GM12892 (cell line): ENCODE measurements around the gene PLSCR2.
"Not testable (repeated sequence)": the region's sequence is repeated elsewhere in the genome, so short reads cannot be mapped to it uniquely, and the experiment has no call there.

Experiments used
- DNase-seq: peaks from one replicate; pipeline ENCODE4 v3.0.0; 2011; ENCODE audit not compliant: insufficient read length
- FAIRE-seq: peaks from 2 replicates; lab custom pipeline; 2011; peaks lifted over from hg19 to GRCh38; lab: Jason Lieb, UNC
- POLR2A ChIP-seq: IDR thresholded peaks from 2 replicates; pipeline ENCODE4 v1.6.1; 2011; ENCODE audit warnings: low read depth, low read length, control low read depth
- POLR2AphosphoS5 ChIP-seq: IDR thresholded peaks from 2 replicates; pipeline ENCODE4 v1.6.1; 2011; ENCODE audit warnings: low read depth, low read length, control low read depth
- TAF1 ChIP-seq: IDR thresholded peaks from 2 replicates; pipeline ENCODE4 v1.6.1; 2011; ENCODE audit warnings: low read depth, mild to moderate bottlenecking, control low read depth, low read length, borderline replicate concordance

Gene PLSCR2

DNA sequence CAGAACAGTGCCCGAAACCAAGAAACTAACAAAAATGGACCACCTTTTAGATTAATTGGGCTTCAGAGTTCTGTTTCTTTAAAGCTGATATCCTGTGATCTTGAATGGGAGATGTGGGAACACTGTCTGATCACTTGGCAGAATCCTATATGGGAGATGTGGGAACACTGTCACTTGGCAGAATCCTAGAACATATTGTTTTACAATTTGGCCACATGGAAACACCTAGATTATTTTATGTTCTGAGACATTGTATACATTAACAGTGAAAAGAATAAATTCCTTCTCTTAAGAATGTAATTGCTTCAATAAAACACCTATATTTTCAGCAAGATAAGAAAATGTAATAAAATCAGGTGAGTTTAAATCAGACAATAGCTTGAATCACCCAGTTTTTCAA is 30.3 kb upstream of the PLSCR2 start:
- FAIRE-seq (no peak), DNase-seq (no peak)
- TF ChIP-seq TAF1 (no peak), POLR2A (no peak), POLR2AphosphoS5 (no peak)

DNA sequence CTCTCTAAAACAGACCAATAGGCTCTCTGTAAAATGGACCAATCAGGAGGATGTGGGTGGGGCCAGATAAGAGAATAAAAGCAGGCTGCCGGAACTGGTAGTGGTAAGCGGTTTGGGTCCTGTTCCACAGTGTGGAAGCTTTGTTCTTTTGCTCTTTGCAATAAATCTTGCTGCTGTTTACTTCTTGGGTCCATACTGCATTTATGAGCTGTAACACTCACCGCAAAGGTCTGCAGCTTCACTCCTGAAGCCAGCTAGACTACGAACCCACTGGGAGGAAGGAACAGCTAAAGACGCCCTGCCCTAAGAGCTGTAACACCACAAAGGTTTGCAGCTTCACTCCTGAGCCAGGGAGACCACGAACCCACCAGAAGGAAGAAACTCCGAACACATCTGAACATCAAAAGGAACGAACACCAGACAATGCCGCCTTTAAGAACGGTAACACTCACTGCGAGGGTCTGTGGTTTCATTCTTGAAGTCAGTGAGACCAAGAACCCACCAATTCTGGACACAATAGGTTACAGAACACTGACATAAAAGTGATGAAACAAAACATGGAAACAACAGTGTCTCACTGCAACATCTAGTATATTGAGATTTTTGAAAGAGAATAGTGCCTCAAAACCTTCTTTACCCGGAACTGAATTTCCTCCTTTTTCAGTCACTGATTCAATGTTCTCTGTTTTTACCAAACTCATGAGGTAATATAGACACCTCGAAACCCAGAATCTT is 28.8 kb upstream of the PLSCR2 start:
- no peak for FAIRE-seq
- TF ChIP-seq TAF1 = no peak
- no peak for TF ChIP-seq POLR2AphosphoS5
- TF ChIP-seq POLR2A = no peak
- DNase-seq = no peak

- not testable (repeated sequence) for DNase-seq, FAIRE-seq
These were observed 27.9 kb upstream of the PLSCR2 start for GRCh38 chr3:146497145-146497843.

- FAIRE-seq = no peak
- no peak for DNase-seq
- no peak for TF ChIP-seq POLR2AphosphoS5
- no peak for TF ChIP-seq TAF1
- TF ChIP-seq POLR2A = no peak
These were observed 27.4 kb upstream of the PLSCR2 start for GRCh38 chr3:146496726-146497125.

DNA sequence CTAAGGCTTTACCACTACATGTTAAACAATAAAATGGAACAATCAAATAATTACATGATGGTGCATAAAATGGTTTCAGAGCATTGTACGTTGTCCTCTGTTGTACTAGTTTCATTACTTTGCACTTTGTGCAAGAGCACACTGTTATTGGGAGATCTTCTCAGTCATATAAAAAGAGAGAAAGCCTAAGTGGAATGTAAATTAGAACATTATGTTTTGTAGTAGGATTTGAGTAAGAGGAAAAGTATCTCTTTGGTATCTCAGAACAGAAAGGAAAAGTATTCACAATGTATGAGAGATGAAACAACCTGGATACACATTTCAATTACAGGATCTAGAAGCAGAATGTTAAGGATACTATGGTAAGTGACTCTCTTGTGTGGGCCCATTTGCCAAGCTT is 26.9 kb upstream of the PLSCR2 start:
- TF ChIP-seq TAF1 (no peak), POLR2A (no peak), POLR2AphosphoS5 (no peak)
- DNase-seq (no peak), FAIRE-seq (no peak)

DNA sequence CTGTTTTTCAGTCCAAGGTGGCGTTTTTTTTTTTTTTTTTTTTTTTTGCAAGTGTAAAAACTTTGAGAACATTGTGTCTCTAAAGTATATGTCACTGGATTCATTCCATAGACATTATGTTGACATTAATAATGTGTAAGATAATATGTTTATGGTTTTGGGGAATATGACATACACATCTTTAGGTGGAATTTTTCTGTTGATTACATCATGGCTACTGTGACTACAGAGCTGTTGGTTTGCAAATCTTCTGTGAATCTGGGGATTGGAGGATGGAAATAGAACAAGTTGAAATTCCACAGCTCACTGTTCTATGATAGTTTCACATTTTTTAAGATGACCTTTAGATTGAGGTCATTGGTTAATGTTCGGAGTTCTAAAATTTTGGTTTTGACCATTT is 24.4 kb upstream of the PLSCR2 start:
- DNase-seq = no peak
- FAIRE-seq = no peak
- no peak for TF ChIP-seq TAF1
- no peak for TF ChIP-seq POLR2A
- no peak for TF ChIP-seq POLR2AphosphoS5

- no peak for FAIRE-seq
- DNase-seq = no peak
- TF ChIP-seq POLR2A (no peak), POLR2AphosphoS5 (no peak), TAF1 (no peak)
These were observed 23.9 kb upstream of the PLSCR2 start for GRCh38 chr3:146493221-146493620.

GRCh38 chr3:146491303-146491702 is 21.9 kb upstream of the PLSCR2 start:
- DNase-seq = no peak
- no peak for FAIRE-seq
- no peak for TF ChIP-seq POLR2AphosphoS5

DNA sequence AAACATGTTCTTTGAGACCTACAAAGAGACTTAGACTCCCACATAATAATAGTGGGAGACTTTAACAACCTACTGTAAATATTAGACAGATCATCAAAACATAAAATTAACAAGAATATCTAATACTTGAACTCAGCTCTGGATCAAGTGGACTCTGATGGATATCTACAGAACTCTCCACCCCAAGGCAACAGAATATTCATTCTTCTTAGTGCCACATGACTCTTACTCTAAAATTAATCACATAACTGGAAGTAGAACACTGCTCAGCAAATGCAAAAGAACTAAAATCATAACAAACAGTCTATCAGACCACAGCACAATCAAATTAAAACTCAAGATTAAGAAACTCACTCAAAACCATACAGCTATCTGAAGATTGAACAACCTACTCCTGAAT is 15.9 kb upstream of the PLSCR2 start:
- no peak for FAIRE-seq
- DNase-seq = no peak
- TF ChIP-seq POLR2A (no peak), POLR2AphosphoS5 (no peak), TAF1 (no peak)

GRCh38 chr3:146476094-146476740 is 6.9 kb upstream of the PLSCR2 start:
- TF ChIP-seq TAF1 (no peak), POLR2A (no peak), POLR2AphosphoS5 (no peak)
- DNase-seq (no peak), FAIRE-seq (no peak)

DNA sequence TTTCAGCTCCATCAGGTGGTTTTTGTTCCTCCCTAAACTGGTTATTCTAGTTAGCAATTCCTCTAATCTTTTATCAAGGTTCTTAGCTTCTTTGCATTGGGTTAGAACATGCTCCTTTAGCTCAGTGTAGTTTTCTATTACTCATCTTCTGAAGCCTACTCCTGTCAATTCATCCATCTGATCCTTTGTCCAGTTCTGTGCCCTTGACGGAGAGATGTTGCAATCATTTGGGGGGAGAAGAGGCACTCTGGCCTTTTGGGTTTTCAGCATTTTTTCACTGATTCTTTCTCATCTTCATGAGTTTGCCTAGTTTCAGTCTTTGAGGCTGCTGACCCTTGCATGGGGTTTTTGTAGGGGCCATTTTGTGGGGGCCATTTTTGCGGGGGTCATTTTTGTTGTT is 5.6 kb upstream of the PLSCR2 start:
- DNase-seq, FAIRE-seq: not testable (repeated sequence)

DNA sequence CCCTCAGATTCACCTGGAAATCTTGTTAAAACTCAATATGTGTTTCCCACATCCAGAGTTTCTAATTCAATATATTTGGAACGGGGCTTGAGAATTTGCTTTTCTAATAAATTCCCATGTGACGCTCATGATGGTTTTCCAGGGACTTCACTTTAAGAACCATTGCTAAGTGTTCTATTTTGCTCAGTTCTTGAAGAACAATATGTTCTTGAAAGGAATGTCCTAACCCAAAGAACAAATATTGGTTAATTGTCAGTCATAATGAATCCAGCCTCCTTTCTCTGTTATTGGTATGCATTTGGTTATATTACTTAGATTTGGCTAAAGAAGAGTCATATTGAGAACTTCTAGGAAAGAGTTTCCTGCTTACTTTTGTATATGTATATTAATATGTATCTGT is 4.4 kb upstream of the PLSCR2 start:
- FAIRE-seq = no peak
- DNase-seq = no peak
- TF ChIP-seq POLR2AphosphoS5 (no peak), TAF1 (no peak), POLR2A (no peak)
